H7 (cell line): ENCODE measurements around the gene KCNIP3. TPM values are rescaled to one million over a fixed set of nuclear protein-coding genes. Genes with fewer than 3 reads are reported as not detected.

ENCODE experiments used
- DNase-seq: peaks from one replicate; pipeline ENCODE4 v3.0.0; 2012
- H3K27me3 ChIP-seq: 2 replicates; pipeline ENCODE4 v1.6.0; 2011; ENCODE audit warnings: mild to moderate bottlenecking, low read length; ENCODE audit not compliant: control insufficient read depth, insufficient read depth
- H3K36me3 ChIP-seq: replicated peaks from 2 replicates; pipeline ENCODE4 v1.5.1; 2011; ENCODE audit warnings: low read length; ENCODE audit not compliant: control insufficient read depth, insufficient read depth
- H3K4me3 ChIP-seq: 2 replicates; pipeline ENCODE4 v1.5.1; 2011; ENCODE audit warnings: low read depth, mild to moderate bottlenecking, control low read depth, low read length, moderate library complexity; ENCODE audit not compliant: insufficient read depth
- total RNA-seq: library from RNA; depleted of rRNA; stranded (reverse); fragments of >200 nt; shearing (Covaris generic); gene quantifications from 2 replicates; pipeline ENCODE4 v1.2.3, GENCODE V29; 2014

Gene KCNIP3
- total RNA-seq, 1 experiment from 2014 or later: 3.2 TPM

GRCh38 chr2:95346738-95347671 is 49.9 kb downstream of the KCNIP3 start:
- peak overlapping the region; percentile 27 for H3K4me3 ChIP-seq
- peaks cover 54% of the 10 kb centered on the region for H3K27me3 ChIP-seq
- H3K36me3 ChIP-seq: no peaks in the 10 kb centered on the region
- DNase-seq: peak; percentile 88

- peak; percentile 36 for DNase-seq
- Histone ChIP-seq H3K27me3 (peaks cover 48% of the 10 kb centered on the region), H3K4me3 (no peak overlapping the region), H3K36me3 (no peaks in the 10 kb centered on the region)
Observed at GRCh38 chr2:95347681-95348608, 50.8 kb downstream of the KCNIP3 start.

GRCh38 chr2:95348609-95349567 is 51.7 kb downstream of the KCNIP3 start:
- Histone ChIP-seq H3K36me3 (no peaks in the 10 kb centered on the region), H3K4me3 (no peak overlapping the region), H3K27me3 (peaks cover 41% of the 10 kb centered on the region)
- DNase-seq: peak; percentile 46

- Histone ChIP-seq H3K27me3 (peaks cover 33% of the 10 kb centered on the region), H3K36me3 (no peaks in the 10 kb centered on the region), H3K4me3 (no peak overlapping the region)
- peak; percentile 21 for DNase-seq
Observed at GRCh38 chr2:95349568-95350322, 52.6 kb downstream of the KCNIP3 start.

- no peaks in the 10 kb centered on the region for H3K36me3 ChIP-seq
- DNase-seq: peak; percentile 40
- no peak overlapping the region for H3K4me3 ChIP-seq
- peaks cover 27% of the 10 kb centered on the region for H3K27me3 ChIP-seq
Observed at GRCh38 chr2:95350368-95350767, 53.2 kb downstream of the KCNIP3 start.

- Histone ChIP-seq H3K36me3 (no peaks in the 10 kb centered on the region), H3K4me3 (no peak overlapping the region), H3K27me3 (peaks cover 21% of the 10 kb centered on the region)
- DNase-seq: peak; percentile 21
Observed at GRCh38 chr2:95350774-95351597, 53.8 kb downstream of the KCNIP3 start.

GRCh38 chr2:95351598-95351915 is 54.4 kb downstream of the KCNIP3 start:
- Histone ChIP-seq H3K4me3 (no peak overlapping the region), H3K27me3 (peaks cover 21% of the 10 kb centered on the region), H3K36me3 (no peaks in the 10 kb centered on the region)
- DNase-seq: no peak

- no peak overlapping the region for H3K4me3 ChIP-seq
- peaks cover 13% of the 10 kb centered on the region for H3K27me3 ChIP-seq
- no peak for DNase-seq
- H3K36me3 ChIP-seq: no peaks in the 10 kb centered on the region
Observed at GRCh38 chr2:95352310-95353054, 55.3 kb downstream of the KCNIP3 start.

GRCh38 chr2:95353055-95353575 is 56.0 kb downstream of the KCNIP3 start:
- no peak for DNase-seq
- H3K36me3 ChIP-seq: no peaks in the 10 kb centered on the region
- peaks cover 6% of the 10 kb centered on the region for H3K27me3 ChIP-seq
- H3K4me3 ChIP-seq: no peak overlapping the region

GRCh38 chr2:95353613-95354468 is 56.7 kb downstream of the KCNIP3 start:
- Histone ChIP-seq H3K4me3 (no peak overlapping the region), H3K36me3 (no peaks in the 10 kb centered on the region), H3K27me3 (0 out of 2 replicates have a peak, but pooled peaks cover 1% of the 10 kb centered on the region)
- DNase-seq: no peak

GRCh38 chr2:95354469-95354901 is 57.3 kb downstream of the KCNIP3 start:
- DNase-seq: no peak
- H3K36me3 ChIP-seq: no peaks in the 10 kb centered on the region
- no peak overlapping the region for H3K4me3 ChIP-seq
- 0 out of 2 replicates have a peak, but pooled peaks cover 1% of the 10 kb centered on the region for H3K27me3 ChIP-seq
